Measurements from ENCODE around the gene ARHGEF10L.

GRCh38 chr1:17704176-17704575 lies 164.7 kb downstream of the ARHGEF10L start:
- no peak for TF ChIP-seq CTCF (IDR thresholded peaks at IDR 0.05)
- no peak for TF ChIP-seq POLR2A (IDR thresholded peaks at IDR 0.05)
